HCT116 (cell line): ENCODE data around the gene SH3GL3. TPM values are rescaled to one million over a fixed set of nuclear protein-coding genes. Genes with fewer than 3 reads are reported as not detected.

Experiments used
- ATAC-seq: fragments of 200-7000 bp; cut with Tn5 transposase; 2 replicates; pipeline ENCODE4 v1.9.1; 2020; ENCODE audit warnings: mild to moderate bottlenecking, moderate library complexity
- BruUV-seq: library from RNA; stranded (reverse); fragments of 400-500 nt; replicated peaks from 2 replicates; lab custom pipeline; 2021; lab: Mats Ljungman, UMichigan
- CTCF ChIA-PET: fragments of 300-600 bp; sonication (Branson Sonifier 250); formaldehyde crosslinking; loops from one replicate; lab custom pipeline; 2021; ENCODE audit warnings: antibody characterized with exemption; lab: Charles Lee
- POLR2A ChIA-PET: fragments of 300-600, 350-600 bp; sonication (Branson Sonifier 250); formaldehyde crosslinking; loops from one replicate; lab custom pipeline; 2021; ENCODE audit warnings: antibody characterized with exemption; lab: Charles Lee
- RAD21 ChIA-PET, 2 experiments: fragments of 300-600 bp; sonication (Branson Sonifier 250); formaldehyde crosslinking; loops; one replicate each; lab custom pipeline; 2023; ENCODE audit warnings: low total read pairs in 2 of 2; ENCODE audit not compliant: uncharacterized antibody in 2 of 2, unreplicated experiment in 2 of 2, low non-redundant PET in 1 of 2; lab: Charles Lee
- DNase-seq: peaks from one replicate; pipeline ENCODE4 v3.0.0-alpha.2; 2010; ENCODE audit warnings: low read depth, low spot score
- H2AFZ ChIP-seq: fragments of 200-600 bp; shearing (Covaris generic), sonication (generic); 2 replicates; pipeline ENCODE4 v1.6.1; 2017; ENCODE audit warnings: low read depth, mixed run types, mixed read lengths, antibody characterized with exemption, low read length; ENCODE audit not compliant: poor library complexity, severe bottlenecking
- H3K27ac ChIP-seq: 2 replicates; pipeline ENCODE4 v1.5.1; 2012; ENCODE audit warnings: low read depth, low read length
- H3K27me3 ChIP-seq: fragments of 200-600 bp; sonication (generic); 2 replicates; pipeline ENCODE4 v1.6.1; 2016; ENCODE audit warnings: mixed run types, low read length, mixed read lengths; ENCODE audit not compliant: insufficient read depth
- H3K36me3 ChIP-seq, 2 experiments: fragments of 200-500 bp in 1 of 2; fragments of 200-600 bp in 1 of 2; sonication (Bioruptor generic) in 1 of 2; sonication (generic) in 1 of 2; 2 replicates each; pipeline versions ENCODE4 v1.5.1 to v1.6.1; 2014 to 2016; ENCODE audit warnings: low read length in 2 of 2, inconsistent platforms in 1 of 2, mixed read lengths in 1 of 2, mixed run types in 1 of 2; ENCODE audit not compliant: insufficient read depth in 2 of 2, control insufficient read depth in 1 of 2
- H3K4me1 ChIP-seq, 2 experiments: fragments of 200-600 bp in 1 of 2; sonication (generic) in 1 of 2; 2 replicates each; pipeline versions ENCODE4 v1.5.1 to v1.6.1; 2012 to 2017; ENCODE audit warnings: low read length in 2 of 2, inconsistent platforms in 1 of 2, mild to moderate bottlenecking in 1 of 2, mixed read lengths in 1 of 2, mixed run types in 1 of 2, moderate library complexity in 1 of 2; ENCODE audit not compliant: insufficient read depth in 2 of 2, control insufficient read depth in 1 of 2
- H3K4me2 ChIP-seq: fragments of 200-600 bp; sonication (generic); 2 replicates; pipeline ENCODE4 v1.6.1; 2017; ENCODE audit warnings: mixed run types, low read length, mixed read lengths
- H3K4me3 ChIP-seq, 2 experiments: fragments of 200-600 bp in 1 of 2; sonication (generic) in 1 of 2; replicated peaks in 1 of 2; 2 replicates each; pipeline ENCODE4 v1.5.1; 2011 to 2016; ENCODE audit warnings: low read length in 2 of 2, control low read depth in 1 of 2, low read depth in 1 of 2, mild to moderate bottlenecking in 1 of 2, mixed read lengths in 1 of 2, mixed run types in 1 of 2
- H3K79me2 ChIP-seq: fragments of 200-600 bp; sonication (generic); 2 replicates; pipeline ENCODE4 v1.6.1; 2017; ENCODE audit warnings: mild to moderate bottlenecking, mixed run types, low read length, moderate library complexity, mixed read lengths; ENCODE audit not compliant: insufficient read depth
- H3K9ac ChIP-seq: fragments of 200-600 bp; sonication (generic); 2 replicates; pipeline ENCODE4 v1.6.1; 2016; ENCODE audit warnings: low read length, mixed read lengths
- H3K9me2 ChIP-seq: fragments of 200-600 bp; sonication (generic), shearing (Covaris generic); 2 replicates; pipeline ENCODE4 v1.6.1; 2017; ENCODE audit warnings: mixed run types, mild to moderate bottlenecking, moderate library complexity; ENCODE audit not compliant: insufficient read depth
- H3K9me3 ChIP-seq, 2 experiments: fragments of 200-500 bp in 1 of 2; fragments of 200-600 bp in 1 of 2; sonication (Bioruptor generic) in 1 of 2; sonication (generic) in 1 of 2; 2 replicates each; pipeline ENCODE4 v1.6.1; 2014 to 2017; ENCODE audit warnings: low read length in 2 of 2, mixed read lengths in 2 of 2, inconsistent platforms in 1 of 2, low read depth in 1 of 2, mild to moderate bottlenecking in 1 of 2, mixed run types in 1 of 2, moderate library complexity in 1 of 2; ENCODE audit not compliant: control insufficient read depth in 1 of 2, insufficient read depth in 1 of 2
- H4K20me1 ChIP-seq: fragments of 200-600 bp; sonication (generic), shearing (Covaris generic); 2 replicates; pipeline ENCODE4 v1.6.1; 2017; ENCODE audit warnings: mixed run types, mild to moderate bottlenecking, moderate library complexity; ENCODE audit not compliant: insufficient read depth
- CBX3 ChIP-seq: IDR thresholded peaks from 2 replicates; pipeline ENCODE4 v1.6.1; 2012; ENCODE audit warnings: low read depth
- ELF1 ChIP-seq: IDR thresholded peaks from 2 replicates; pipeline ENCODE4 v1.6.1; 2012; ENCODE audit warnings: low read depth, borderline replicate concordance
- EZH2 ChIP-seq: fragments of 200-600 bp; sonication (generic); IDR thresholded peaks from 2 replicates; pipeline ENCODE4 v1.6.1; 2017; ENCODE audit warnings: antibody characterized with exemption, mixed run types
- FOSL1 ChIP-seq: IDR thresholded peaks from 2 replicates; pipeline ENCODE4 v1.6.1; 2012; ENCODE audit warnings: low read depth
- POLR2AphosphoS5 ChIP-seq: IDR thresholded peaks from 2 replicates; pipeline ENCODE4 v1.6.1; 2011; ENCODE audit warnings: mild to moderate bottlenecking, low read depth, low read length, moderate library complexity
- RAD21 ChIP-seq: IDR thresholded peaks from 2 replicates; pipeline ENCODE4 v1.6.1; 2012; ENCODE audit warnings: low read depth, mild to moderate bottlenecking
- SIN3A ChIP-seq: IDR thresholded peaks from 2 replicates; pipeline ENCODE4 v1.6.1; 2012; ENCODE audit warnings: low read depth
- SRF ChIP-seq: IDR thresholded peaks from 2 replicates; pipeline ENCODE4 v1.6.1; 2012; ENCODE audit warnings: low read depth
- TCF7L2 ChIP-seq: IDR thresholded peaks from 2 replicates; pipeline ENCODE4 v1.7.0; 2011; ENCODE audit warnings: borderline replicate concordance, inconsistent platforms; ENCODE audit not compliant: insufficient read depth, insufficient read length; ENCODE audit errors: extremely low read depth
- YY1 ChIP-seq: IDR thresholded peaks from 2 replicates; pipeline ENCODE4 v1.6.1; 2011; ENCODE audit warnings: low read length, low read depth, moderate library complexity, mild to moderate bottlenecking; ENCODE audit not compliant: insufficient replicate concordance; ENCODE audit errors: extremely low read depth
- ZFX ChIP-seq: fragments of 450-650 bp; IDR thresholded peaks from 2 replicates; pipeline ENCODE4 v1.6.1; 2017
- intact Hi-C: fragments of 100-400 bp; cut with micrococcal nuclease; formaldehyde crosslinking; loops from 2 replicates; pipeline ENCODE4 v1.10.0; 2022
- total RNA-seq: library from RNA; stranded (reverse); gene quantifications from one replicate; pipeline ENCODE4 v1.2.1, GENCODE V29; 2021; ENCODE audit not compliant: unreplicated experiment
- TF ChIP-seq, protein P1 (sequence below): IDR thresholded peaks from 2 replicates; pipeline ENCODE4 v1.6.1; 2012
- TF ChIP-seq, protein P2 (sequence below): IDR thresholded peaks from 2 replicates; pipeline ENCODE4 v1.6.1; 2012; ENCODE audit warnings: low read depth
- TF ChIP-seq, protein P3 (sequence below), 3 experiments: fragments of 200-600 bp in 1 of 3; sonication (generic) in 1 of 3; IDR thresholded peaks in 2 of 3; conservative IDR thresholded peaks in 1 of 3; 2 replicates each; pipeline ENCODE4 v1.5.1; 2012 to 2017; ENCODE audit warnings: low read depth in 2 of 3, low read length in 2 of 3, antibody characterized with exemption in 1 of 3, borderline replicate concordance in 1 of 3, control low read depth in 1 of 3, mild to moderate bottlenecking in 1 of 3, mixed read lengths in 1 of 3, mixed run types in 1 of 3, moderate library complexity in 1 of 3; ENCODE audit not compliant: insufficient read depth in 1 of 3

Gene SH3GL3
- total RNA-seq, 1 experiment from 2014 or later = 1.3 TPM

DNA sequence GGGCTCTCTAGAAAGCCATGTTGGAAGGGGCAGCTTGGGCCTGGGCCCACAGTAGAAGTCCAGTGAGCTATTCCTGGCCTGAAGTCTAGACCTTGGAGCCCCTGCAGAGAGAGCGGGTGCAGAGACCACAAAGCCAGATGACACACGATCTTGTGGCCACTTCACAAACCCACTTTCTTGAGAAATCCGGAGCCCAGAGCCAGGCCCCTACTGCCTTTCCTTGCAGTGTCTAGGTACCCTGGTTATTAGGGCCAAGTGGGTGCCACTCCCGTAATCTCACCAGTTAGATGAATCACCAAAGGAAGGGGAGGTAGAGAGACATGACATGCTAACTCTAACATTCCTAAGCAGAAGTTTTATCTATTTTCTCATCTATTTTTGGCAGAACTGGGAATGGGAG, 134.2 kb downstream of the SH3GL3 start:
- no peak overlapping the region for H3K4me3 ChIP-seq
- no peaks in the 10 kb centered on the region for H3K36me3 ChIP-seq
- TF ChIP-seq ZFX (no peak), TCF7L2 (no peak), POLR2AphosphoS5 (no peak), CBX3 (no peak), SRF (no peak), FOSL1 (no peak), YY1 (no peak), EZH2 (no peak), SIN3A (no peak), ELF1 (no peak), RAD21 (no peak)
- TF ChIP-seq, protein P1, sequence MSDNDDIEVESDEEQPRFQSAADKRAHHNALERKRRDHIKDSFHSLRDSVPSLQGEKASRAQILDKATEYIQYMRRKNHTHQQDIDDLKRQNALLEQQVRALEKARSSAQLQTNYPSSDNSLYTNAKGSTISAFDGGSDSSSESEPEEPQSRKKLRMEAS = no peak
- TF ChIP-seq, protein P2, sequence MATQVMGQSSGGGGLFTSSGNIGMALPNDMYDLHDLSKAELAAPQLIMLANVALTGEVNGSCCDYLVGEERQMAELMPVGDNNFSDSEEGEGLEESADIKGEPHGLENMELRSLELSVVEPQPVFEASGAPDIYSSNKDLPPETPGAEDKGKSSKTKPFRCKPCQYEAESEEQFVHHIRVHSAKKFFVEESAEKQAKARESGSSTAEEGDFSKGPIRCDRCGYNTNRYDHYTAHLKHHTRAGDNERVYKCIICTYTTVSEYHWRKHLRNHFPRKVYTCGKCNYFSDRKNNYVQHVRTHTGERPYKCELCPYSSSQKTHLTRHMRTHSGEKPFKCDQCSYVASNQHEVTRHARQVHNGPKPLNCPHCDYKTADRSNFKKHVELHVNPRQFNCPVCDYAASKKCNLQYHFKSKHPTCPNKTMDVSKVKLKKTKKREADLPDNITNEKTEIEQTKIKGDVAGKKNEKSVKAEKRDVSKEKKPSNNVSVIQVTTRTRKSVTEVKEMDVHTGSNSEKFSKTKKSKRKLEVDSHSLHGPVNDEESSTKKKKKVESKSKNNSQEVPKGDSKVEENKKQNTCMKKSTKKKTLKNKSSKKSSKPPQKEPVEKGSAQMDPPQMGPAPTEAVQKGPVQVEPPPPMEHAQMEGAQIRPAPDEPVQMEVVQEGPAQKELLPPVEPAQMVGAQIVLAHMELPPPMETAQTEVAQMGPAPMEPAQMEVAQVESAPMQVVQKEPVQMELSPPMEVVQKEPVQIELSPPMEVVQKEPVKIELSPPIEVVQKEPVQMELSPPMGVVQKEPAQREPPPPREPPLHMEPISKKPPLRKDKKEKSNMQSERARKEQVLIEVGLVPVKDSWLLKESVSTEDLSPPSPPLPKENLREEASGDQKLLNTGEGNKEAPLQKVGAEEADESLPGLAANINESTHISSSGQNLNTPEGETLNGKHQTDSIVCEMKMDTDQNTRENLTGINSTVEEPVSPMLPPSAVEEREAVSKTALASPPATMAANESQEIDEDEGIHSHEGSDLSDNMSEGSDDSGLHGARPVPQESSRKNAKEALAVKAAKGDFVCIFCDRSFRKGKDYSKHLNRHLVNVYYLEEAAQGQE = no peak
- TF ChIP-seq, protein P3, sequence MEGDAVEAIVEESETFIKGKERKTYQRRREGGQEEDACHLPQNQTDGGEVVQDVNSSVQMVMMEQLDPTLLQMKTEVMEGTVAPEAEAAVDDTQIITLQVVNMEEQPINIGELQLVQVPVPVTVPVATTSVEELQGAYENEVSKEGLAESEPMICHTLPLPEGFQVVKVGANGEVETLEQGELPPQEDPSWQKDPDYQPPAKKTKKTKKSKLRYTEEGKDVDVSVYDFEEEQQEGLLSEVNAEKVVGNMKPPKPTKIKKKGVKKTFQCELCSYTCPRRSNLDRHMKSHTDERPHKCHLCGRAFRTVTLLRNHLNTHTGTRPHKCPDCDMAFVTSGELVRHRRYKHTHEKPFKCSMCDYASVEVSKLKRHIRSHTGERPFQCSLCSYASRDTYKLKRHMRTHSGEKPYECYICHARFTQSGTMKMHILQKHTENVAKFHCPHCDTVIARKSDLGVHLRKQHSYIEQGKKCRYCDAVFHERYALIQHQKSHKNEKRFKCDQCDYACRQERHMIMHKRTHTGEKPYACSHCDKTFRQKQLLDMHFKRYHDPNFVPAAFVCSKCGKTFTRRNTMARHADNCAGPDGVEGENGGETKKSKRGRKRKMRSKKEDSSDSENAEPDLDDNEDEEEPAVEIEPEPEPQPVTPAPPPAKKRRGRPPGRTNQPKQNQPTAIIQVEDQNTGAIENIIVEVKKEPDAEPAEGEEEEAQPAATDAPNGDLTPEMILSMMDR (IDR thresholded peaks at IDR 0.05 in 2 of 3, conservative IDR thresholded peaks at IDR 0.05 in 1 of 3; ENCODE audit: borderline replicate concordance in 1 of 3, insufficient read depth in 1 of 3, low read depth in 2 of 3, low read length in 2 of 3) = no peak
- TF ChIP-seq, all 23 proteins: peak for 0
- H3K79me2 ChIP-seq = no peaks in the 10 kb centered on the region
- H3K9me2 ChIP-seq = no peaks in the 10 kb centered on the region
- no peaks in the 10 kb centered on the region for H4K20me1 ChIP-seq
- H3K4me2 ChIP-seq = no peak overlapping the region
- no peak overlapping the region for H3K27ac ChIP-seq
- ATAC-seq (no peak), DNase-seq (no peak)
- ChIA-PET POLR2A (no interaction called here), RAD21 (no interaction called here), CTCF (no interaction called here)
- intact Hi-C loops = no loop called here
- H3K9ac ChIP-seq = no peak overlapping the region
- no TSS peak for BruUV-seq
- H3K27me3 ChIP-seq = no peaks in the 10 kb centered on the region
- H3K9me3 ChIP-seq = no peaks in the 10 kb centered on the region
- H3K4me1 ChIP-seq = no peaks in the 10 kb centered on the region
- H2AFZ ChIP-seq = no peak overlapping the region
